GM21723 (cell line): Measurements from ENCODE around the gene KIAA0825.

ENCODE experiments used
- ATAC-seq: cut with Tn5 transposase; IDR thresholded peaks from one replicate; pipeline ENCODE4 v1.9.1; 2021; ENCODE audit warnings: mild to moderate bottlenecking, moderate library complexity; ENCODE audit not compliant: unreplicated experiment

Gene KIAA0825

GRCh38 chr5:94263068-94263467 is 355.3 kb downstream of the KIAA0825 start:
- ATAC-seq = peak; percentile 65

DNA sequence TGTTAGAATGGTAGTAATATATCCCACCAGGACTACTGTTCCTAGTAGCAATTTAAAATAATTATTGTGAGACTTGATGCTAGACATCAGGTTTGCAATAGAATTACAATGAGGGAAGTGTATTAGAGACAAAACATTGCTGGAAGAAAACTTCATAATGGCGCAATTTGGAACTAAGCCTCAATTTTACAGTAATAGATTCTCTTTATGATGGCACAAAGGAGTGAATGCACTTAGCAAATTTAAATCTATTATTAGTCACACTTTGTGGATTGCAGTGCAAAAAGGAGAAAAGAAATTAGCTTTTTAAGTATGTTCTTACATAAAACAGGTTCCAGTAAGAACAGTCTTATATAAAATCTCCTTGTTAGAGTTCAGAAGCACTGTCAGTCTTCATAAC is 358.3 kb downstream of the KIAA0825 start:
- ATAC-seq = no peak

GRCh38 chr5:94254214-94254613 is 364.2 kb downstream of the KIAA0825 start:
- ATAC-seq = no peak

DNA sequence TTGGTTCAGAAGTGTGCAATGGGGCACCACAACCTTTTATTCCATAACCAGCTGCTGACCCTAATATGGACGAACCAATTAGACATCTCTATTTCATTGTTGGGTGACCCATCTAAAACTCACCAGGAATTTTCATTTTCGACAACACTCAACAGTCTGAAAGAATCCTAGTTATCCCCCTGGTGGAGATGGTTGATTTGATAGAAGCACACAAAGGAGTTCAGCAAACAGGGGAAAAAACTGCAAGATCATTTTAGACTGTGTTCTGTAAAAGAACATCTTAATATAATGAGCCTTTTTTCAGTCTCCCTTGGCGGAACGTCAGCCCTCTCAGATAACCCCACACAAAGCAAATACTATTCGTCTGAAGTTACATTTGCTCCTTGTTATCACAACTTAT is 367.4 kb downstream of the KIAA0825 start:
- ATAC-seq = no peak

DNA sequence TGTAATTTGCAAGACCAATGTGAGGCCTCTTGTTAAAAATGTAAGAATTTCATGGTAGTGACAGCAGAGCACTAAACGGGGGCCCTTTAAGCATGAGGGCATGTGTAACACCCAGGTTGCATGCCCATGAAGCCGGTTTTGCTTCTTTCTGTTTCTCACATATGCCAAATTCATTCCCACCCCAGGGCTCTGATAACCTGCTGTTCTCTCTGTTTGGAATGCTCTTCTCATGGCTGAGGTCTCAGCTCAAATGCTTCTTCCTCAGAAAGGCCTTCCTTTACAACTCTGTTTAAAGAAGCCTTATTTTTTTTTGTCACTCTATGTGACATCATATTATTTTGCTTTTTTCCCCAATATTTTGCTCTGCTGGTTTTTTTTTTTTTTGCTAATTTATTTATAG is 369.0 kb downstream of the KIAA0825 start:
- ATAC-seq = no peak

- ATAC-seq = no peak
Measured at GRCh38 chr5:94248175-94248875, 370.1 kb downstream of the KIAA0825 start.

- no peak for ATAC-seq
Measured at GRCh38 chr5:94245608-94246007, 372.8 kb downstream of the KIAA0825 start.

DNA sequence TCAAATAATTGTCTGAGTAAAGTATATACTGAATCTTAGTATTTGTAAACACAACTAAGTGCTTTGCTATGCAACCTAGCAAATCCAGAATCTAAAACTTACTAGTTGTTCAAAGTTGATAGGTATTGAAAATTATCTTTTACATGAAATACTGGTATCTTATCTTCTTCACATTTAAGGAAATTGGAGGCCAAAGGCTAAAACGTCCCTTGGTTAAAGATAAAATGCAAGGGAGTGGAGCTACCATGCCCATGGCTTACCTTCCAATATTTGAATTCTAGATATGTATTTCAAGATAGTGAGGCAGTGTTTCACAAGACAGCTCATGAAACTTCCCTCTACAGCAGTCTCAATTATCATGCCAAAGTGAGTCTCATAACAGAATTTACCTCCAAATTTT is 373.5 kb downstream of the KIAA0825 start:
- no peak for ATAC-seq

DNA sequence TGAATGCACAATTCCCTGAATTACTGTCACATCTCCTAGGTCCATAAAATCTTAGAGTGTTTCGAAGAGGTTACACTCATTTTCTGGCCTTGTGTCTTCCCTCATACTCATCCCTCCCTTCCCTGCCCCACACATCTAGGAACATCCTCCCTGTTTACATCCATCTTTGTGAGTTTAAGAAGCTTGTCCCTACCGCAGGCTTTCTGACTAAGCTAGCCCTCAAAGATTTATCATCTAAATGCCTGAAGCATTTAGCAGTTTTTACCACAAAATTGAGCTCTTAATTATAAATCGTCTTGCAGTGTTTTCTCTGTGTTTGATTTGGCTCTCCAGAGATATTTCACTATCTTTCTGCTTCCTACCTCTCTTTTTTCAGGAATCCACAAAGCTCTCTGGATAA is 374.8 kb downstream of the KIAA0825 start:
- no peak for ATAC-seq

GRCh38 chr5:94240993-94241651 is 377.3 kb downstream of the KIAA0825 start:
- ATAC-seq = no peak

- no peak for ATAC-seq
Measured at GRCh38 chr5:94240596-94240992, 377.8 kb downstream of the KIAA0825 start.

DNA sequence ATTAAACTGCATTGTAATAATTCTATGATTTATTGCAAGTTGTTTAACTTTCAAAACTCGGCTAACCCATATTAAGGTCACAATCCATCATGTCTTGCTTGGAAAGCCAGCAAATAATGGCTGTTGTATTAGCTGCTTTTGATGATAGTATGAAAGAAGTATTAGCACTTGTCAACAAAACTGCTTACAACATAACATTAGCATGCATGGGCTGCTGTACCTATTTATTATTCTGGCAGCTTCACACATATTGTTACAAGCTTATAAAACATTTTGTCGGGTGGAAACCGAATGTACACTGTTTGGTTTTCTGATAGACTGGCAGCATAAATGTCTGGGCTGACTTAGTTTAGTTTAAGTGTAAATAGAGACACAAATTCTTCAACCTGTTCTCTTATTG is 378.3 kb downstream of the KIAA0825 start:
- no peak for ATAC-seq

GRCh38 chr5:94239266-94239665 is 379.1 kb downstream of the KIAA0825 start:
- no peak for ATAC-seq

DNA sequence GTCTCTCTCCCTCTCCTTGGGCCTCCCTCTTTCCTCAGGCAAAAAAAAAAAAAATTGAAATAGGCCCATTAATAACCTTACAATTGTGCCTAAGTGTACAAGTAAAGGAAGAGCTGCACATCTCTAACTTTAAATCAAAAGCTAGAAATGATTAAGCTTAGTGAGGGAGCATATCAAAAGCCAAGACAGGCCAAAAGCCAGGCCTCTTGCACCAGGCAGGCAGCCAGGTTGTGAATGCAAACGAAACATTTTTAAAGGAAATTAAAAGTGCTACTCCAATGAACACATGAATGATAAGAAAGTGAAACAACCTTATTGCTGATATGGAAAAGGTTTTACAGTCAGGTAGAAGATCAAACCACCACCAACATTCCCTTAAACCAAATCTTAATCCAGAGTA is 383.4 kb downstream of the KIAA0825 start:
- no peak for ATAC-seq

- ATAC-seq = no peak
Measured at GRCh38 chr5:94228791-94229190, 389.6 kb downstream of the KIAA0825 start.

GRCh38 chr5:94223235-94223634 is 395.2 kb downstream of the KIAA0825 start:
- ATAC-seq = no peak

GRCh38 chr5:94218374-94218773 is 400.0 kb downstream of the KIAA0825 start:
- ATAC-seq = no peak

- no peak for ATAC-seq
Measured at GRCh38 chr5:94217745-94218144, 400.7 kb downstream of the KIAA0825 start.

- no peak for ATAC-seq
Measured at GRCh38 chr5:94217216-94217615, 401.2 kb downstream of the KIAA0825 start.

- no peak for ATAC-seq
Measured at GRCh38 chr5:94212476-94212875, 405.9 kb downstream of the KIAA0825 start.

- ATAC-seq = no peak
Measured at GRCh38 chr5:94209774-94210355, 408.5 kb downstream of the KIAA0825 start.

DNA sequence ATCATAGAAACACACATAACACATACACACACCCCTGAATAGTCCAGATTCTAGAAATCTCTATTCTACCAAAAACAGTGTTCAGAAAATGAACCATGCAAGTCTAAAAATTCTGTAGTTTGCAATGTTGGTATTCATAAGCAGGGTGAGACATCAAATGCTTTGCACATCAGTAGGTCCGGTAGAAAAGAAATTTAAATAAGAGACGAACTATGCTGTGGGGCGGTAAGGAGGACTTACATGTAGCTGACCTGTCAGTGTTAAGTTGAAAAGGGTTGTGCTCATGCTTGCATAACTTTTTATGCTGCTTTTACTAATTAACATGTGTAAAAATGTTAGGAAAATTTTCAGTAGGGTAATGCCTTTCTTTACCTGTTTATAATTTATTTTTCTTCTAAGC is 409.1 kb downstream of the KIAA0825 start:
- no peak for ATAC-seq
